Uterus (tissue), 4 donors: ENCODE results near the gene SFTPB. TPM values are rescaled to one million over a fixed set of nuclear protein-coding genes. Genes with fewer than 3 reads are reported as not detected.
"Not testable (repeated sequence)": the region's sequence is repeated elsewhere in the genome, so short reads cannot be mapped to it uniquely, and the experiment has no call there.

Source experiments
- DNase-seq, 2 donors: peaks; one replicate each; pipeline ENCODE4 v3.0.0-alpha.2; 2019 to 2020
- H3K27ac ChIP-seq, 2 donors: fragments of 200-600 bp; sonication (generic); 1 replicate in 1 of 2; 2 replicates in 1 of 2; pipeline ENCODE4 v1.5.1; 2016 to 2018
- H3K27me3 ChIP-seq, 2 donors: fragments of 200-600 bp; sonication (generic); one replicate each; pipeline ENCODE4 v1.5.1; 2018 to 2019; ENCODE audit warnings: control low read depth in 1 of 2
- H3K36me3 ChIP-seq, 2 donors: fragments of 200-600 bp; sonication (generic); one replicate each; pipeline ENCODE4 v1.5.1; 2019; ENCODE audit warnings: control low read depth in 1 of 2
- H3K4me1 ChIP-seq, 2 donors: fragments of 200-600 bp; sonication (generic); one replicate each; pipeline ENCODE4 v1.5.1; 2018 to 2019; ENCODE audit warnings: control low read depth in 1 of 2
- H3K4me3 ChIP-seq, 2 donors: fragments of 200-600 bp; sonication (generic); 1 replicate in 1 of 2; 2 replicates in 1 of 2; pipeline ENCODE4 v1.5.1; 2018 to 2019; ENCODE audit warnings: mild to moderate bottlenecking in 1 of 2
- H3K9me3 ChIP-seq, 2 donors: fragments of 200-600 bp; sonication (generic); one replicate each; pipeline ENCODE4 v1.5.1; 2019; ENCODE audit warnings: control low read depth in 1 of 2
- CTCF ChIP-seq, 4 experiments: fragments of 200-600 bp in 2 of 4; fragments of 450-650 bp in 2 of 4; sonication (generic) in 2 of 4; IDR thresholded peaks; one replicate each; pipeline ENCODE4 v1.5.1; 2016 to 2019; ENCODE audit warnings: antibody characterized with exemption in 4 of 4, mild to moderate bottlenecking in 2 of 4, moderate library complexity in 1 of 4
- POLR2A ChIP-seq, 2 donors: fragments of 450-650 bp; IDR thresholded peaks; one replicate each; pipeline ENCODE4 v1.6.1; 2016; ENCODE audit warnings: antibody characterized with exemption in 2 of 2, mild to moderate bottlenecking in 1 of 2, moderate library complexity in 1 of 2
- intact Hi-C: fragments of 100-400 bp; cut with DNase I; formaldehyde crosslinking; loops from one replicate; pipeline ENCODE4 v1.15.1; 2023; ENCODE audit warnings: low total_unique reads
- total RNA-seq, 4 donors: library from RNA; depleted of rRNA in 3 of 4; stranded (reverse); fragments of >200 nt in 3 of 4; gene quantifications; one replicate each; pipeline versions ENCODE4 v1.1.0 to v1.2.4, GENCODE V29; 2014 to 2023
- donor health status: DM: yes; HTN: yes; CAD: no.

SFTPB gene
- total RNA-seq: 1 to 10 TPM in 1 of 4 donors, not detected in 3; 1.4 TPM

GRCh38 chr2:85668009-85668856 lies at the start of gene SFTPB:
TSS of gene SFTPB (minus strand) at chr2:85668199. CDS start at chr2:85668183, 16 bp downstream.
- Histone ChIP-seq H3K4me1 (no peaks in the 10 kb centered on the region), H3K27me3 (no peaks in the 10 kb centered on the region), H3K27ac (no peak within 1 kb of the TSS), H3K36me3 (no peaks in the 10 kb centered on the region), H3K4me3 (no peak within 1 kb of the TSS), H3K9me3 (no peaks in the 10 kb centered on the region)
- no peak for TF ChIP-seq CTCF (IDR thresholded peaks at IDR 0.05)
- no peak for TF ChIP-seq POLR2A (IDR thresholded peaks at IDR 0.05)
- intact Hi-C loops: no loop called here
- DNase-seq: no peak

- H3K4me3 ChIP-seq: no peak overlapping the region
- intact Hi-C loops: no loop called here
- no peaks in the 10 kb centered on the region for H3K27me3 ChIP-seq
- no peak overlapping the region for H3K27ac ChIP-seq
- DNase-seq: no peak
- TF ChIP-seq CTCF (IDR thresholded peaks at IDR 0.05) (no peak), POLR2A (IDR thresholded peaks at IDR 0.05) (no peak)
- H3K4me1 ChIP-seq: no peaks in the 10 kb centered on the region
- no peaks in the 10 kb centered on the region for H3K9me3 ChIP-seq
- H3K36me3 ChIP-seq: no peaks in the 10 kb centered on the region
These were observed 49.5 kb upstream of the SFTPB start for GRCh38 chr2:85717308-85718008.

GRCh38 chr2:85716346-85716914 lies 48.4 kb upstream of the SFTPB start:
- no peaks in the 10 kb centered on the region for H3K27me3 ChIP-seq
- H3K9me3 ChIP-seq: no peaks in the 10 kb centered on the region
- H3K4me1 ChIP-seq: no peaks in the 10 kb centered on the region
- H3K27ac ChIP-seq: no peak overlapping the region
- TF ChIP-seq POLR2A (IDR thresholded peaks at IDR 0.05) (no peak), CTCF (IDR thresholded peaks at IDR 0.05) (no peak)
- no peak overlapping the region for H3K4me3 ChIP-seq
- no peaks in the 10 kb centered on the region for H3K36me3 ChIP-seq
- no peak for DNase-seq
- intact Hi-C loops: no loop called here

- no peaks in the 10 kb centered on the region for H3K9me3 ChIP-seq
- H3K36me3 ChIP-seq: no peaks in the 10 kb centered on the region
- no peak for DNase-seq
- H3K27ac ChIP-seq: no peak overlapping the region
- intact Hi-C loops: no loop called here
- H3K4me3 ChIP-seq: no peak overlapping the region
- TF ChIP-seq POLR2A (IDR thresholded peaks at IDR 0.05): no peak
- no peak for TF ChIP-seq CTCF (IDR thresholded peaks at IDR 0.05)
- H3K4me1 ChIP-seq: peaks cover 0 to 5% of the 10 kb centered on the region in 2 donors
- no peaks in the 10 kb centered on the region for H3K27me3 ChIP-seq
These were observed 46.8 kb upstream of the SFTPB start for GRCh38 chr2:85714841-85715240.

GRCh38 chr2:85714421-85714820 lies 46.4 kb upstream of the SFTPB start:
- intact Hi-C loops: not testable (repeated sequence)

More at GRCh38 chr2:85714421-85714820, 46.4 kb upstream of the SFTPB start:
- H3K4me3 ChIP-seq, DNase-seq, H3K9me3 ChIP-seq, H3K27me3 ChIP-seq, H3K36me3 ChIP-seq, H3K4me1 ChIP-seq, H3K27ac ChIP-seq: not testable (repeated sequence)
